ENCODE measurements around the gene CEP41.

DNA sequence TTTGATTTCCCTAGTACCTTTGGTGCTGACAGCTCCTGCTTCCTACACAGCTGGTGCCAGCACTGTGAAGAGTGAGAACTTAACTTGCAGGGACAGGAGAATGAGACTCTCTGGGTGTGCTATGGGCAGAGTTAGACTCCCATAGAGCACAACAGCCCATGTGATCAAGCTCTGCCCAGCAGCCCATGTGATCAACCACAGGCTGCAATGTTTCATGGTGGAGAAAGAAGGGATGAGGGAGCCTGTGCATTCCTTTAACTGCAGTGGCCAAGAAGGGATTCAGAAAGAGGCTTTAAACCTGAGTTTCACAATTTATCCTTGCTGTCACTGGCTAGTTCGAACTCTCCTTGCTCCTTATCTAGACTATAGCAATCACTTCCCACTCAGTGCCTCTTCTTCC, 41.1 kb upstream of the CEP41 start:
- TF ChIP-seq, protein P1, sequence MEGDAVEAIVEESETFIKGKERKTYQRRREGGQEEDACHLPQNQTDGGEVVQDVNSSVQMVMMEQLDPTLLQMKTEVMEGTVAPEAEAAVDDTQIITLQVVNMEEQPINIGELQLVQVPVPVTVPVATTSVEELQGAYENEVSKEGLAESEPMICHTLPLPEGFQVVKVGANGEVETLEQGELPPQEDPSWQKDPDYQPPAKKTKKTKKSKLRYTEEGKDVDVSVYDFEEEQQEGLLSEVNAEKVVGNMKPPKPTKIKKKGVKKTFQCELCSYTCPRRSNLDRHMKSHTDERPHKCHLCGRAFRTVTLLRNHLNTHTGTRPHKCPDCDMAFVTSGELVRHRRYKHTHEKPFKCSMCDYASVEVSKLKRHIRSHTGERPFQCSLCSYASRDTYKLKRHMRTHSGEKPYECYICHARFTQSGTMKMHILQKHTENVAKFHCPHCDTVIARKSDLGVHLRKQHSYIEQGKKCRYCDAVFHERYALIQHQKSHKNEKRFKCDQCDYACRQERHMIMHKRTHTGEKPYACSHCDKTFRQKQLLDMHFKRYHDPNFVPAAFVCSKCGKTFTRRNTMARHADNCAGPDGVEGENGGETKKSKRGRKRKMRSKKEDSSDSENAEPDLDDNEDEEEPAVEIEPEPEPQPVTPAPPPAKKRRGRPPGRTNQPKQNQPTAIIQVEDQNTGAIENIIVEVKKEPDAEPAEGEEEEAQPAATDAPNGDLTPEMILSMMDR (IDR thresholded peaks at IDR 0.05; ENCODE audit: poor library complexity), result no peak
- no peak for TF ChIP-seq EZH2 (IDR thresholded peaks at IDR 0.05; ENCODE audit: borderline replicate concordance)
- TF ChIP-seq EZH2phosphoT487 (IDR thresholded peaks at IDR 0.05; ENCODE audit: low read depth, severe bottlenecking, unreplicated experiment), result no peak

Measured in hepatocyte (in vitro differentiated cells).